HG02852 (cell line): ENCODE results near the gene SMIM45.

ENCODE experiments used
- ATAC-seq: cut with Tn5 transposase; IDR thresholded peaks from one replicate; pipeline ENCODE4 v1.9.1; 2021; ENCODE audit warnings: mild to moderate bottlenecking, moderate library complexity; ENCODE audit not compliant: unreplicated experiment

Gene SMIM45

GRCh38 chr22:41966607-41967240, 14.8 kb downstream of the SMIM45 start:
- no peak for ATAC-seq

- no peak for ATAC-seq
These were observed 16.7 kb downstream of the SMIM45 start for GRCh38 chr22:41968601-41969000.

- no peak for ATAC-seq
These were observed 17.2 kb downstream of the SMIM45 start, which contains the start of gene SEPTIN3 for GRCh38 chr22:41969110-41969646. TSS of gene SEPTIN3 (plus strand) at chr22:41969443. CDS start at chr22:41971493, 2,050 bp downstream.

- no peak for ATAC-seq
These were observed 18.7 kb downstream of the SMIM45 start for GRCh38 chr22:41970601-41971000.

- ATAC-seq: no peak
These were observed 19.5 kb downstream of the SMIM45 start for GRCh38 chr22:41971431-41971830.

- no peak for ATAC-seq
These were observed 22.8 kb downstream of the SMIM45 start for GRCh38 chr22:41974691-41975290.

- ATAC-seq: no peak
These were observed 23.5 kb downstream of the SMIM45 start for GRCh38 chr22:41975299-41976069.

GRCh38 chr22:41976070-41976901, 24.3 kb downstream of the SMIM45 start:
- no peak for ATAC-seq

- no peak for ATAC-seq
These were observed 25.1 kb downstream of the SMIM45 start for GRCh38 chr22:41976961-41977566.

- no peak for ATAC-seq
These were observed 26.8 kb downstream of the SMIM45 start for GRCh38 chr22:41978732-41979131.

- no peak for ATAC-seq
These were observed 27.7 kb downstream of the SMIM45 start for GRCh38 chr22:41979423-41980250.

- ATAC-seq: no peak
These were observed 30.9 kb downstream of the SMIM45 start for GRCh38 chr22:41982865-41983264.

- ATAC-seq: no peak
These were observed 31.8 kb downstream of the SMIM45 start for GRCh38 chr22:41983513-41984405.

- ATAC-seq: no peak
These were observed 35.3 kb downstream of the SMIM45 start for GRCh38 chr22:41987276-41987675.

- ATAC-seq: no peak
These were observed 37.3 kb downstream of the SMIM45 start for GRCh38 chr22:41989246-41989645.

- no peak for ATAC-seq
These were observed 39.2 kb downstream of the SMIM45 start for GRCh38 chr22:41991111-41991510.

- ATAC-seq: no peak
These were observed 40.5 kb downstream of the SMIM45 start for GRCh38 chr22:41992496-41992895.

GRCh38 chr22:41995211-41995610, 43.3 kb downstream of the SMIM45 start:
- ATAC-seq: no peak

GRCh38 chr22:41996826-41997225, 44.9 kb downstream of the SMIM45 start:
- ATAC-seq: no peak
